H1 (cell line): ENCODE data around the gene AKR1B1. TPM values are rescaled to one million over a fixed set of nuclear protein-coding genes. Genes with fewer than 3 reads are reported as not detected.

ENCODE experiments used
- CTCF ChIA-PET: fragments of 300-600 bp; sonication (Branson Sonifier 250); formaldehyde crosslinking; loops from one replicate; lab custom pipeline; 2021; ENCODE audit not compliant: partially characterized antibody; lab: Charles Lee
- POLR2A ChIA-PET: fragments of 300-600 bp; sonication (Branson Sonifier 250); formaldehyde crosslinking; loops from one replicate; lab custom pipeline; 2021; ENCODE audit warnings: inconsistent platforms; ENCODE audit not compliant: partially characterized antibody; lab: Charles Lee
- DNase-seq, 2 experiments: peaks; one replicate each; pipeline versions ENCODE4 v3.0.0 to v3.0.0-alpha.2; 2010 to 2022; ENCODE audit warnings: low spot score in 2 of 2, low read depth in 1 of 2, mixed read lengths in 1 of 2
- FAIRE-seq: peaks from 2 replicates; lab custom pipeline; 2011; peaks lifted over from hg19 to GRCh38; lab: Jason Lieb, UNC
- H2AFZ ChIP-seq: 2 replicates; pipeline ENCODE4 v1.8.1; 2012; ENCODE audit warnings: low read length, inconsistent platforms
- H2AK5ac ChIP-seq: 2 replicates; pipeline ENCODE4 v1.6.1; 2013; ENCODE audit warnings: low read depth, low read length
- H2BK120ac ChIP-seq: replicated peaks from 2 replicates; pipeline ENCODE3; 2013; ENCODE audit warnings: low read depth, low read length, inconsistent platforms
- H2BK12ac ChIP-seq: 2 replicates; pipeline ENCODE4 v1.6.1; 2013; ENCODE audit warnings: low read depth, low read length
- H2BK15ac ChIP-seq: 2 replicates; pipeline ENCODE4 v1.6.1; 2013; ENCODE audit warnings: low read length
- H2BK20ac ChIP-seq: 2 replicates; pipeline ENCODE4 v1.6.1; 2013; ENCODE audit warnings: low read length
- H2BK5ac ChIP-seq: 2 replicates; pipeline ENCODE4 v1.6.1; 2013; ENCODE audit warnings: low read depth, low read length
- H3K14ac ChIP-seq: 2 replicates; pipeline ENCODE4 v1.6.1; 2013; ENCODE audit warnings: inconsistent platforms; ENCODE audit not compliant: insufficient read length
- H3K18ac ChIP-seq: 2 replicates; pipeline ENCODE4 v1.6.1; 2013; ENCODE audit warnings: low read length; ENCODE audit errors: extremely low read depth
- H3K23ac ChIP-seq: 2 replicates; pipeline ENCODE4 v1.6.1; 2013; ENCODE audit warnings: inconsistent platforms; ENCODE audit not compliant: insufficient read length
- H3K23me2 ChIP-seq: 2 replicates; pipeline ENCODE4 v1.6.1; 2013; ENCODE audit warnings: low read depth, low read length
- H3K27ac ChIP-seq: 2 replicates; pipeline ENCODE4 v1.6.1; 2011; ENCODE audit warnings: low read depth, low read length, inconsistent platforms
- H3K27me3 ChIP-seq, 4 experiments: replicated peaks in 1 of 4; 1 replicate in 1 of 4; 2 replicates in 3 of 4; pipeline versions ENCODE4 v1.6.1 to v1.8.1; 2011 to 2013; ENCODE audit warnings: low read length in 3 of 4, mild to moderate bottlenecking in 3 of 4, inconsistent platforms in 2 of 4, mixed read lengths in 2 of 4, moderate library complexity in 1 of 4; ENCODE audit not compliant: control insufficient read depth in 3 of 4, insufficient read depth in 3 of 4; ENCODE audit errors: extremely low read depth in 1 of 4
- H3K36me3 ChIP-seq, 4 experiments: 2 replicates each; pipeline versions ENCODE4 v1.6.1 to v1.8.1; 2011 to 2013; ENCODE audit warnings: mild to moderate bottlenecking in 4 of 4, low read length in 3 of 4, moderate library complexity in 2 of 4, control low read depth in 1 of 4, inconsistent platforms in 1 of 4; ENCODE audit not compliant: insufficient read depth in 4 of 4, control insufficient read depth in 2 of 4
- H3K4ac ChIP-seq: replicated peaks from 2 replicates; pipeline ENCODE3; 2013; ENCODE audit warnings: low read length, low read depth, mixed read lengths, inconsistent platforms; ENCODE audit not compliant: insufficient read length
- H3K4me1 ChIP-seq, 4 experiments: replicated peaks in 1 of 4; 1 replicate in 1 of 4; 2 replicates in 3 of 4; pipeline versions ENCODE4 v1.6.1 to v1.8.1; 2011 to 2013; ENCODE audit warnings: low read length in 3 of 4, inconsistent platforms in 2 of 4, mixed read lengths in 1 of 4; ENCODE audit not compliant: insufficient read depth in 4 of 4, control insufficient read depth in 3 of 4
- H3K4me2 ChIP-seq, 2 experiments: 2 replicates each; pipeline versions ENCODE4 v1.6.1 to v1.8.1; 2011 to 2013; ENCODE audit warnings: low read depth in 2 of 2, low read length in 2 of 2, control low read depth in 1 of 2, inconsistent platforms in 1 of 2, mild to moderate bottlenecking in 1 of 2; ENCODE audit not compliant: insufficient read depth in 1 of 2
- H3K4me3 ChIP-seq, 4 experiments: fragments of 200-600, 300-600 bp in 1 of 4; sonication (generic), shearing (Covaris generic), sonication (Bioruptor Twin) in 1 of 4; 2 replicates each; pipeline versions ENCODE4 v1.5.1 to v1.8.1; 2011 to 2016; ENCODE audit warnings: low read length in 4 of 4, low read depth in 3 of 4, control low read depth in 2 of 4, inconsistent platforms in 2 of 4, mild to moderate bottlenecking in 2 of 4, mixed read lengths in 1 of 4, moderate library complexity in 1 of 4; ENCODE audit not compliant: insufficient read depth in 2 of 4; ENCODE audit errors: extremely low read depth in 1 of 4
- H3K56ac ChIP-seq: replicated peaks from 2 replicates; pipeline ENCODE3; 2013; ENCODE audit warnings: low read depth, mild to moderate bottlenecking, mixed read lengths, low read length, inconsistent platforms; ENCODE audit not compliant: insufficient read length
- H3K79me1 ChIP-seq: 2 replicates; pipeline ENCODE4 v1.6.1; 2013; ENCODE audit warnings: low read depth, low read length, control low read depth
- H3K79me2 ChIP-seq, 2 experiments: 2 replicates each; pipeline versions ENCODE4 v1.6.1 to v1.8.1; 2012 to 2013; ENCODE audit warnings: low read length in 2 of 2, mild to moderate bottlenecking in 2 of 2, inconsistent platforms in 1 of 2; ENCODE audit not compliant: insufficient read depth in 2 of 2, control insufficient read depth in 1 of 2
- H3K9ac ChIP-seq, 4 experiments: replicated peaks in 1 of 4; 1 replicate in 1 of 4; 2 replicates in 3 of 4; pipeline versions ENCODE4 v1.6.1 to v1.8.1; 2011 to 2013; ENCODE audit warnings: low read depth in 3 of 4, low read length in 3 of 4, control low read depth in 2 of 4, mild to moderate bottlenecking in 2 of 4, moderate library complexity in 2 of 4, inconsistent platforms in 1 of 4; ENCODE audit errors: extremely low read depth in 1 of 4
- H3K9me3 ChIP-seq, 2 experiments: 2 replicates each; pipeline versions ENCODE4 v1.6.1 to v1.8.1; 2012 to 2013; ENCODE audit warnings: mild to moderate bottlenecking in 2 of 2, moderate library complexity in 2 of 2, control low read depth in 1 of 2, inconsistent platforms in 1 of 2, low read depth in 1 of 2, low read length in 1 of 2, mixed read lengths in 1 of 2; ENCODE audit not compliant: insufficient read depth in 2 of 2
- H4K20me1 ChIP-seq, 2 experiments: replicated peaks in 1 of 2; 2 replicates each; pipeline versions ENCODE3 to v1.8.1; 2011 to 2013; ENCODE audit warnings: inconsistent platforms in 2 of 2, low read length in 2 of 2, mild to moderate bottlenecking in 1 of 2; ENCODE audit not compliant: insufficient read depth in 2 of 2, control insufficient read depth in 1 of 2
- H4K5ac ChIP-seq: 2 replicates; pipeline ENCODE4 v1.6.1; 2013; ENCODE audit warnings: low read length, low read depth, mixed read lengths, inconsistent platforms; ENCODE audit not compliant: insufficient read length
- H4K8ac ChIP-seq: 2 replicates; pipeline ENCODE4 v1.8.0; 2013; ENCODE audit warnings: mild to moderate bottlenecking, moderate library complexity, low read length, inconsistent platforms; ENCODE audit not compliant: insufficient read depth; ENCODE audit errors: extremely low read depth
- H4K91ac ChIP-seq: replicated peaks from 2 replicates; pipeline ENCODE3; 2013; ENCODE audit warnings: low read length, mixed read lengths, inconsistent platforms; ENCODE audit not compliant: insufficient read length
- EZH2 ChIP-seq: fragments of 200-600 bp; sonication (generic); IDR thresholded peaks from 2 replicates; pipeline ENCODE4 v1.7.1; 2012; ENCODE audit warnings: low read depth, mild to moderate bottlenecking, moderate library complexity, low read length, inconsistent platforms; ENCODE audit not compliant: severe bottlenecking
- HDAC6 ChIP-seq: IDR thresholded peaks from one replicate; pipeline ENCODE4 v1.7.1; 2012; ENCODE audit warnings: low read depth, mild to moderate bottlenecking, inconsistent platforms, low read length, moderate library complexity
- MAFK ChIP-seq: IDR thresholded peaks from 2 replicates; pipeline ENCODE4 v1.6.1; 2012; ENCODE audit warnings: low read depth, mild to moderate bottlenecking, improper control_type of control experiment, low read length
- RXRA ChIP-seq: IDR thresholded peaks from 2 replicates; pipeline ENCODE4 v1.6.1; 2011; ENCODE audit warnings: low read depth, mild to moderate bottlenecking, low read length, moderate library complexity; ENCODE audit not compliant: insufficient read depth
- SIN3A ChIP-seq, 2 experiments: IDR thresholded peaks in 1 of 2; conservative IDR thresholded peaks in 1 of 2; 2 replicates each; pipeline ENCODE4 v1.6.1; 2011 to 2012; ENCODE audit warnings: low read length in 2 of 2, improper control_type of control experiment in 1 of 2, low read depth in 1 of 2, mild to moderate bottlenecking in 1 of 2
- SIX5 ChIP-seq: IDR thresholded peaks from 2 replicates; pipeline ENCODE4 v1.6.1; 2011; ENCODE audit warnings: mild to moderate bottlenecking, low read depth, low read length
- SP4 ChIP-seq: IDR thresholded peaks from 2 replicates; pipeline ENCODE4 v1.6.1; 2012; ENCODE audit warnings: low read length, inconsistent platforms
- SRF ChIP-seq: IDR thresholded peaks from 2 replicates; pipeline ENCODE4 v1.6.1; 2011; ENCODE audit warnings: mild to moderate bottlenecking, low read depth, low read length, moderate library complexity
- TCF12 ChIP-seq: IDR thresholded peaks from 2 replicates; pipeline ENCODE4 v1.6.1; 2011; ENCODE audit warnings: low read depth, mild to moderate bottlenecking, low read length
- WGBS, 2 experiments: shearing (Covaris generic) in 1 of 2; methylation state at CpG; one replicate each; pipeline versions ENCODE4 v1.1.6 to v1.1.7; 2013 to 2015; ENCODE audit warnings: low lambda C conversion rate in 2 of 2, mixed read lengths in 2 of 2, inconsistent platforms in 1 of 2, low coverage in 1 of 2, missing lambda C conversion rate in 1 of 2; ENCODE audit not compliant: insufficient replicate concordance in 2 of 2, insufficient coverage in 1 of 2, insufficient read length in 1 of 2; ENCODE audit errors: extremely low coverage in 1 of 2, missing lambda C conversion rate in 1 of 2; 5-methylcytosine and 5-hydroxymethylcytosine counted together
- polyA plus RNA-seq, 7 experiments: library from polyadenylated mRNA; depleted of rRNA in 3 of 7; stranded (reverse) in 5 of 7; unstranded in 2 of 7; fragments of >200 nt in 5 of 7; fragments of 200-250 nt in 2 of 7; gene quantifications; 1 replicate in 5 of 7; 2 replicates in 1 of 7; 4 replicates in 1 of 7; pipeline versions ENCODE4 v1.2.1 to v1.2.3, GENCODE V29; 2011 to 2013; ENCODE audit warnings: missing spikeins in 2 of 7, mixed read lengths in 2 of 7
- total RNA-seq: library from RNA; stranded (reverse); fragmentation: NEBNext Ultra II Directional; extraction: Animal tissue kit (Norgen Biotek cat#: 25700); gene quantifications from 2 replicates; pipeline ENCODE4 v1.2.1, GENCODE V29; 2021
- TF ChIP-seq, protein P1 (sequence below): IDR thresholded peaks from 2 replicates; pipeline ENCODE4 v1.6.1; 2012; ENCODE audit warnings: low read length, inconsistent platforms
- TF ChIP-seq, protein P2 (sequence below): IDR thresholded peaks from 2 replicates; pipeline ENCODE4 v1.6.1; 2011; ENCODE audit warnings: low read length, improper control_type of control experiment

Gene AKR1B1
- total and polyA plus RNA-seq, 2 of the 8 experiments (the other 6 are each of a cell fraction or from before 2014, with no cell fraction given): 195 to 273 TPM

- H2BK15ac ChIP-seq: no peak overlapping the region
- WGBS, 2 experiments: 94% methylated on average over 5 of the region's 5 CpGs; no CpG with 5 or more reads in 1 of the 2 experiments
- H2BK120ac ChIP-seq: no peak overlapping the region
- no peak overlapping the region for H2BK20ac ChIP-seq
- peaks cover 24 to 48% (median 34%) of the 10 kb centered on the region in 4 experiments for H3K36me3 ChIP-seq
- H2BK12ac ChIP-seq: no peak overlapping the region
- no peak overlapping the region for H4K5ac ChIP-seq
- no peak overlapping the region for H3K4me2 ChIP-seq
- H3K18ac ChIP-seq: no peak overlapping the region
- H3K23me2 ChIP-seq: no peaks in the 10 kb centered on the region
- no peak overlapping the region for H3K27ac ChIP-seq
- H2BK5ac ChIP-seq: no peak overlapping the region
- no peaks in the 10 kb centered on the region; a peak in 1 of 7 replicates for H3K4me1 ChIP-seq
- H4K91ac ChIP-seq: no peak overlapping the region
- H3K23ac ChIP-seq: no peak overlapping the region
- ChIA-PET CTCF (interaction anchor here (1.3 to 2.2 kb wide), 4 partner anchors 20 to 153 kb away, joined by 3 to 12 read pairs (median 5); no protein-coding TSS in a partner anchor), POLR2A (interaction anchor here (0.9 kb wide), 1 partner anchor 19 kb away, joined by 3 read pairs; no protein-coding TSS in a partner anchor)
- H3K56ac ChIP-seq: no peak overlapping the region
- peaks cover 11 to 24% of the 10 kb centered on the region in 2 experiments for H4K20me1 ChIP-seq
- H3K79me1 ChIP-seq: peaks cover 8% of the 10 kb centered on the region; the same call in 1 of the 2 replicates
- H3K9ac ChIP-seq: no peak overlapping the region
- H3K27me3 ChIP-seq: no peaks in the 10 kb centered on the region
- H3K14ac ChIP-seq: no peak overlapping the region
- H4K8ac ChIP-seq: no peak overlapping the region
- H2AK5ac ChIP-seq: no peak overlapping the region
- H3K4ac ChIP-seq: no peak overlapping the region
- DNase-seq: no peak
- H3K9me3 ChIP-seq: no peaks in the 10 kb centered on the region
- H3K79me2 ChIP-seq: peaks cover 0 to 42% of the 10 kb centered on the region in 2 experiments; a peak in 3 of 4 replicates
- no peak overlapping the region for H2AFZ ChIP-seq
- H3K4me3 ChIP-seq: no peak overlapping the region
- no peak for FAIRE-seq
- TF ChIP-seq SIN3A (conservative IDR thresholded peaks at IDR 0.05 in 1 of 2, IDR thresholded peaks at IDR 0.05 in 1 of 2; ENCODE audit: low read depth in 1 of 2, low read length in 2 of 2) (no peak), SRF (no peak), RXRA (no peak), MAFK (no peak), SIX5 (no peak), EZH2 (no peak), SP4 (no peak), HDAC6 (no peak), TCF12 (no peak)
- TF ChIP-seq, protein P1, sequence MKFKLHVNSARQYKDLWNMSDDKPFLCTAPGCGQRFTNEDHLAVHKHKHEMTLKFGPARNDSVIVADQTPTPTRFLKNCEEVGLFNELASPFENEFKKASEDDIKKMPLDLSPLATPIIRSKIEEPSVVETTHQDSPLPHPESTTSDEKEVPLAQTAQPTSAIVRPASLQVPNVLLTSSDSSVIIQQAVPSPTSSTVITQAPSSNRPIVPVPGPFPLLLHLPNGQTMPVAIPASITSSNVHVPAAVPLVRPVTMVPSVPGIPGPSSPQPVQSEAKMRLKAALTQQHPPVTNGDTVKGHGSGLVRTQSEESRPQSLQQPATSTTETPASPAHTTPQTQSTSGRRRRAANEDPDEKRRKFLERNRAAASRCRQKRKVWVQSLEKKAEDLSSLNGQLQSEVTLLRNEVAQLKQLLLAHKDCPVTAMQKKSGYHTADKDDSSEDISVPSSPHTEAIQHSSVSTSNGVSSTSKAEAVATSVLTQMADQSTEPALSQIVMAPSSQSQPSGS: no peak
- TF ChIP-seq, protein P2, sequence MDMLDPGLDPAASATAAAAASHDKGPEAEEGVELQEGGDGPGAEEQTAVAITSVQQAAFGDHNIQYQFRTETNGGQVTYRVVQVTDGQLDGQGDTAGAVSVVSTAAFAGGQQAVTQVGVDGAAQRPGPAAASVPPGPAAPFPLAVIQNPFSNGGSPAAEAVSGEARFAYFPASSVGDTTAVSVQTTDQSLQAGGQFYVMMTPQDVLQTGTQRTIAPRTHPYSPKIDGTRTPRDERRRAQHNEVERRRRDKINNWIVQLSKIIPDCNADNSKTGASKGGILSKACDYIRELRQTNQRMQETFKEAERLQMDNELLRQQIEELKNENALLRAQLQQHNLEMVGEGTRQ: no peak
Observed at GRCh38 chr7:134452419-134452838, 6.5 kb downstream of the AKR1B1 start.
